H1 (cell line): Measurements from ENCODE around the gene SLC35E4. TPM values are rescaled to one million over a fixed set of nuclear protein-coding genes. Genes with fewer than 3 reads are reported as not detected.

Experiments used
- CTCF ChIA-PET: fragments of 300-600 bp; sonication (Branson Sonifier 250); formaldehyde crosslinking; loops from one replicate; lab custom pipeline; 2021; ENCODE audit not compliant: partially characterized antibody; lab: Charles Lee
- POLR2A ChIA-PET: fragments of 300-600 bp; sonication (Branson Sonifier 250); formaldehyde crosslinking; loops from one replicate; lab custom pipeline; 2021; ENCODE audit warnings: inconsistent platforms; ENCODE audit not compliant: partially characterized antibody; lab: Charles Lee
- DNase-seq, 2 experiments: peaks; one replicate each; pipeline versions ENCODE4 v3.0.0 to v3.0.0-alpha.2; 2010 to 2022; ENCODE audit warnings: low spot score in 2 of 2, low read depth in 1 of 2, mixed read lengths in 1 of 2
- FAIRE-seq: peaks from 2 replicates; lab custom pipeline; 2011; peaks lifted over from hg19 to GRCh38; lab: Jason Lieb, UNC
- H2AFZ ChIP-seq: 2 replicates; pipeline ENCODE4 v1.8.1; 2012; ENCODE audit warnings: low read length, inconsistent platforms
- H2AK5ac ChIP-seq: 2 replicates; pipeline ENCODE4 v1.6.1; 2013; ENCODE audit warnings: low read depth, low read length
- H2BK120ac ChIP-seq: replicated peaks from 2 replicates; pipeline ENCODE3; 2013; ENCODE audit warnings: low read depth, low read length, inconsistent platforms
- H2BK12ac ChIP-seq: 2 replicates; pipeline ENCODE4 v1.6.1; 2013; ENCODE audit warnings: low read depth, low read length
- H2BK15ac ChIP-seq: 2 replicates; pipeline ENCODE4 v1.6.1; 2013; ENCODE audit warnings: low read length
- H2BK20ac ChIP-seq: 2 replicates; pipeline ENCODE4 v1.6.1; 2013; ENCODE audit warnings: low read length
- H2BK5ac ChIP-seq: 2 replicates; pipeline ENCODE4 v1.6.1; 2013; ENCODE audit warnings: low read depth, low read length
- H3K14ac ChIP-seq: 2 replicates; pipeline ENCODE4 v1.6.1; 2013; ENCODE audit warnings: inconsistent platforms; ENCODE audit not compliant: insufficient read length
- H3K18ac ChIP-seq: 2 replicates; pipeline ENCODE4 v1.6.1; 2013; ENCODE audit warnings: low read length; ENCODE audit errors: extremely low read depth
- H3K23ac ChIP-seq: 2 replicates; pipeline ENCODE4 v1.6.1; 2013; ENCODE audit warnings: inconsistent platforms; ENCODE audit not compliant: insufficient read length
- H3K23me2 ChIP-seq: 2 replicates; pipeline ENCODE4 v1.6.1; 2013; ENCODE audit warnings: low read depth, low read length
- H3K27ac ChIP-seq: 2 replicates; pipeline ENCODE4 v1.6.1; 2011; ENCODE audit warnings: low read depth, low read length, inconsistent platforms
- H3K27me3 ChIP-seq, 4 experiments: replicated peaks in 1 of 4; 1 replicate in 1 of 4; 2 replicates in 3 of 4; pipeline versions ENCODE4 v1.6.1 to v1.8.1; 2011 to 2013; ENCODE audit warnings: low read length in 3 of 4, mild to moderate bottlenecking in 3 of 4, inconsistent platforms in 2 of 4, mixed read lengths in 2 of 4, moderate library complexity in 1 of 4; ENCODE audit not compliant: control insufficient read depth in 3 of 4, insufficient read depth in 3 of 4; ENCODE audit errors: extremely low read depth in 1 of 4
- H3K36me3 ChIP-seq, 4 experiments: 2 replicates each; pipeline versions ENCODE4 v1.6.1 to v1.8.1; 2011 to 2013; ENCODE audit warnings: mild to moderate bottlenecking in 4 of 4, low read length in 3 of 4, moderate library complexity in 2 of 4, control low read depth in 1 of 4, inconsistent platforms in 1 of 4; ENCODE audit not compliant: insufficient read depth in 4 of 4, control insufficient read depth in 2 of 4
- H3K4ac ChIP-seq: replicated peaks from 2 replicates; pipeline ENCODE3; 2013; ENCODE audit warnings: low read length, low read depth, mixed read lengths, inconsistent platforms; ENCODE audit not compliant: insufficient read length
- H3K4me1 ChIP-seq, 4 experiments: replicated peaks in 1 of 4; 1 replicate in 1 of 4; 2 replicates in 3 of 4; pipeline versions ENCODE4 v1.6.1 to v1.8.1; 2011 to 2013; ENCODE audit warnings: low read length in 3 of 4, inconsistent platforms in 2 of 4, mixed read lengths in 1 of 4; ENCODE audit not compliant: insufficient read depth in 4 of 4, control insufficient read depth in 3 of 4
- H3K4me2 ChIP-seq, 2 experiments: 2 replicates each; pipeline versions ENCODE4 v1.6.1 to v1.8.1; 2011 to 2013; ENCODE audit warnings: low read depth in 2 of 2, low read length in 2 of 2, control low read depth in 1 of 2, inconsistent platforms in 1 of 2, mild to moderate bottlenecking in 1 of 2; ENCODE audit not compliant: insufficient read depth in 1 of 2
- H3K4me3 ChIP-seq, 4 experiments: fragments of 200-600, 300-600 bp in 1 of 4; sonication (generic), shearing (Covaris generic), sonication (Bioruptor Twin) in 1 of 4; 2 replicates each; pipeline versions ENCODE4 v1.5.1 to v1.8.1; 2011 to 2016; ENCODE audit warnings: low read length in 4 of 4, low read depth in 3 of 4, control low read depth in 2 of 4, inconsistent platforms in 2 of 4, mild to moderate bottlenecking in 2 of 4, mixed read lengths in 1 of 4, moderate library complexity in 1 of 4; ENCODE audit not compliant: insufficient read depth in 2 of 4; ENCODE audit errors: extremely low read depth in 1 of 4
- H3K56ac ChIP-seq: replicated peaks from 2 replicates; pipeline ENCODE3; 2013; ENCODE audit warnings: low read depth, mild to moderate bottlenecking, mixed read lengths, low read length, inconsistent platforms; ENCODE audit not compliant: insufficient read length
- H3K79me1 ChIP-seq: 2 replicates; pipeline ENCODE4 v1.6.1; 2013; ENCODE audit warnings: low read depth, low read length, control low read depth
- H3K79me2 ChIP-seq, 2 experiments: 2 replicates each; pipeline versions ENCODE4 v1.6.1 to v1.8.1; 2012 to 2013; ENCODE audit warnings: low read length in 2 of 2, mild to moderate bottlenecking in 2 of 2, inconsistent platforms in 1 of 2; ENCODE audit not compliant: insufficient read depth in 2 of 2, control insufficient read depth in 1 of 2
- H3K9ac ChIP-seq, 4 experiments: replicated peaks in 1 of 4; 1 replicate in 1 of 4; 2 replicates in 3 of 4; pipeline versions ENCODE4 v1.6.1 to v1.8.1; 2011 to 2013; ENCODE audit warnings: low read depth in 3 of 4, low read length in 3 of 4, control low read depth in 2 of 4, mild to moderate bottlenecking in 2 of 4, moderate library complexity in 2 of 4, inconsistent platforms in 1 of 4; ENCODE audit errors: extremely low read depth in 1 of 4
- H3K9me3 ChIP-seq, 2 experiments: 2 replicates each; pipeline versions ENCODE4 v1.6.1 to v1.8.1; 2012 to 2013; ENCODE audit warnings: mild to moderate bottlenecking in 2 of 2, moderate library complexity in 2 of 2, control low read depth in 1 of 2, inconsistent platforms in 1 of 2, low read depth in 1 of 2, low read length in 1 of 2, mixed read lengths in 1 of 2; ENCODE audit not compliant: insufficient read depth in 2 of 2
- H4K20me1 ChIP-seq, 2 experiments: replicated peaks in 1 of 2; 2 replicates each; pipeline versions ENCODE3 to v1.8.1; 2011 to 2013; ENCODE audit warnings: inconsistent platforms in 2 of 2, low read length in 2 of 2, mild to moderate bottlenecking in 1 of 2; ENCODE audit not compliant: insufficient read depth in 2 of 2, control insufficient read depth in 1 of 2
- H4K5ac ChIP-seq: 2 replicates; pipeline ENCODE4 v1.6.1; 2013; ENCODE audit warnings: low read length, low read depth, mixed read lengths, inconsistent platforms; ENCODE audit not compliant: insufficient read length
- H4K8ac ChIP-seq: 2 replicates; pipeline ENCODE4 v1.8.0; 2013; ENCODE audit warnings: mild to moderate bottlenecking, moderate library complexity, low read length, inconsistent platforms; ENCODE audit not compliant: insufficient read depth; ENCODE audit errors: extremely low read depth
- H4K91ac ChIP-seq: replicated peaks from 2 replicates; pipeline ENCODE3; 2013; ENCODE audit warnings: low read length, mixed read lengths, inconsistent platforms; ENCODE audit not compliant: insufficient read length
- CBX8 ChIP-seq: fragments of 300-800, 300-1000 bp; sonication (generic); IDR thresholded peaks from 2 replicates; pipeline ENCODE4 v1.7.1; 2016; ENCODE audit warnings: low read depth, low read length, borderline replicate concordance
- MAFK ChIP-seq: IDR thresholded peaks from 2 replicates; pipeline ENCODE4 v1.6.1; 2012; ENCODE audit warnings: low read depth, mild to moderate bottlenecking, improper control_type of control experiment, low read length
- WGBS, 2 experiments: shearing (Covaris generic) in 1 of 2; methylation state at CpG; one replicate each; pipeline versions ENCODE4 v1.1.6 to v1.1.7; 2013 to 2015; ENCODE audit warnings: low lambda C conversion rate in 2 of 2, mixed read lengths in 2 of 2, inconsistent platforms in 1 of 2, low coverage in 1 of 2, missing lambda C conversion rate in 1 of 2; ENCODE audit not compliant: insufficient replicate concordance in 2 of 2, insufficient coverage in 1 of 2, insufficient read length in 1 of 2; ENCODE audit errors: extremely low coverage in 1 of 2, missing lambda C conversion rate in 1 of 2; 5-methylcytosine and 5-hydroxymethylcytosine counted together
- polyA plus RNA-seq, 7 experiments: library from polyadenylated mRNA; depleted of rRNA in 3 of 7; stranded (reverse) in 5 of 7; unstranded in 2 of 7; fragments of >200 nt in 5 of 7; fragments of 200-250 nt in 2 of 7; gene quantifications; 1 replicate in 5 of 7; 2 replicates in 1 of 7; 4 replicates in 1 of 7; pipeline versions ENCODE4 v1.2.1 to v1.2.3, GENCODE V29; 2011 to 2013; ENCODE audit warnings: missing spikeins in 2 of 7, mixed read lengths in 2 of 7
- total RNA-seq: library from RNA; stranded (reverse); fragmentation: NEBNext Ultra II Directional; extraction: Animal tissue kit (Norgen Biotek cat#: 25700); gene quantifications from 2 replicates; pipeline ENCODE4 v1.2.1, GENCODE V29; 2021

The SLC35E4 gene
- total and polyA plus RNA-seq, 2 of the 8 experiments (the other 6 are each of a cell fraction or from before 2014, with no cell fraction given), result 5.1 to 5.6 TPM

- POLR2A ChIA-PET, result interaction anchor here (0.9 kb wide), 1 partner anchor 11 kb away, joined by 4 read pairs; no protein-coding TSS in a partner anchor
- no peak overlapping the region for H3K4me3 ChIP-seq
- H3K36me3 ChIP-seq, result peaks cover 10 to 70% (median 53%) of the 10 kb centered on the region in 4 experiments; a peak in 7 of 8 replicates
- H2BK120ac ChIP-seq, result no peak overlapping the region
- H3K9ac ChIP-seq, result no peak overlapping the region
- FAIRE-seq (no peak), DNase-seq (no peak)
- H4K20me1 ChIP-seq, result peaks cover 2 to 5% of the 10 kb centered on the region in 2 experiments
- H2BK5ac ChIP-seq, result no peak overlapping the region
- no peak overlapping the region for H4K91ac ChIP-seq
- no peak overlapping the region for H3K4ac ChIP-seq
- H3K56ac ChIP-seq, result no peak overlapping the region
- no peak overlapping the region for H3K4me2 ChIP-seq
- no peaks in the 10 kb centered on the region for H3K27me3 ChIP-seq
- no peak overlapping the region for H3K27ac ChIP-seq
- H2AK5ac ChIP-seq, result no peak overlapping the region
- no peak overlapping the region for H2BK15ac ChIP-seq
- H2BK20ac ChIP-seq, result no peak overlapping the region
- no peaks in the 10 kb centered on the region; the same call in 1 of the 2 replicates for H3K79me1 ChIP-seq
- no peak overlapping the region for H4K5ac ChIP-seq
- TF ChIP-seq MAFK (peak; percentile 97), CBX8 (no peak)
- no peaks in the 10 kb centered on the region for H3K9me3 ChIP-seq
- 93% methylated on average over 7 of the region's 7 CpGs; no CpG with 5 or more reads in 1 of the 2 experiments for WGBS, 2 experiments
- no peaks in the 10 kb centered on the region for H3K4me1 ChIP-seq
- H3K14ac ChIP-seq, result no peak overlapping the region
- H2BK12ac ChIP-seq, result no peak overlapping the region
- no peaks in the 10 kb centered on the region for H3K79me2 ChIP-seq
- no peak overlapping the region for H3K18ac ChIP-seq
- no peak overlapping the region for H3K23ac ChIP-seq
- no peaks in the 10 kb centered on the region for H3K23me2 ChIP-seq
- CTCF ChIA-PET, result interaction anchor here (0.5 to 1.5 kb wide), 4 partner anchors 10 to 208 kb away, joined by 3 to 5 read pairs (median 4); partner anchors contain the start of gene SLC35E4
- H4K8ac ChIP-seq, result no peak overlapping the region
- H2AFZ ChIP-seq, result no peak overlapping the region
Observed at GRCh38 chr22:30615543-30615954, 20.0 kb upstream of the SLC35E4 start.
